H1 (cell line): ENCODE results near the gene NABP1.

Experiments used
- CHD1 ChIP-seq: IDR thresholded peaks from 2 replicates; pipeline ENCODE4 v1.6.1; 2012; ENCODE audit warnings: low read depth, low read length, improper control_type of control experiment
- EZH2 ChIP-seq: fragments of 200-600 bp; sonication (generic); IDR thresholded peaks from 2 replicates; pipeline ENCODE4 v1.7.1; 2012; ENCODE audit warnings: low read depth, mild to moderate bottlenecking, moderate library complexity, low read length, inconsistent platforms; ENCODE audit not compliant: severe bottlenecking
- GABPA ChIP-seq: IDR thresholded peaks from 2 replicates; pipeline ENCODE4 v1.6.1; 2011; ENCODE audit warnings: mild to moderate bottlenecking, low read length, moderate library complexity, borderline replicate concordance; ENCODE audit not compliant: insufficient read depth
- POLR2AphosphoS5 ChIP-seq: IDR thresholded peaks from 2 replicates; pipeline ENCODE4 v1.6.1; 2011; ENCODE audit warnings: low read depth, low read length
- SIRT6 ChIP-seq: IDR thresholded peaks from one replicate; pipeline ENCODE4 v1.7.1; 2012; ENCODE audit warnings: low read length, inconsistent platforms
- YY1 ChIP-seq: IDR thresholded peaks from 2 replicates; pipeline ENCODE4 v1.6.1; 2011; ENCODE audit warnings: low read depth, mild to moderate bottlenecking, low read length

DNA sequence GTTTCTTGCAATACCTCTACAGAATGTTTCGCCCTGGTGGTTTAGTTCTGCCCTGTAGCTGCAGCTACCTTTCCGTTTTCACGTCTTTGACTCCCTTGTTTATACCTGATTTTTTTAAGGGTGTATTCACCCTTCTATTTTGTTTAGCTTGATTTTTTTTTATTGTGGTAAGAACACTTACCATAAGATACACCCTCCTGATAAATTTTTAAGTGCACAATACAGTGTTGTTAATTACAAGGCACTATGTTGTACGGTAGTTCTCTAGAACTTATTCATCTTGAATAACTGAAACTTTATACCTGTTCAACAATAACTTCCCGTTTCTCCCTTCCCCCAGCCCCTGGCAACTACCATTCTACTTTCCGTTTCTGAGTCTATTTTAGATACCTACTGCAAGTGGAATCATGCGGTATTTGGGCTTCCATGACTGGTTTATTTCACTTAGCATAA is 48.9 kb upstream of the NABP1 start:
- TF ChIP-seq SIRT6: no peak
- no peak for TF ChIP-seq CHD1
- TF ChIP-seq POLR2AphosphoS5: no peak
- TF ChIP-seq YY1: no peak
- TF ChIP-seq GABPA: no peak
- no peak for TF ChIP-seq EZH2
